ENCODE data around the gene PKM. TPM values are rescaled to one million over a fixed set of nuclear protein-coding genes. Genes with fewer than 3 reads are reported as not detected.

Gene PKM
- total and polyA plus RNA-seq, 5 donors from 2014 or later = 332 to 510 (median 383) TPM

GRCh38 chr15:72223278-72223677, 7.7 kb downstream of the PKM start:
- H3K27me3 Mint-ChIP-seq = no peaks in the 10 kb centered on the region
- H3K36me3 Mint-ChIP-seq = peaks cover 16% of the 10 kb centered on the region
- H3K4me1 Mint-ChIP-seq = peaks cover 33 to 82% (median 68%) of the 10 kb centered on the region in 4 donors
- H3K4me3 Mint-ChIP-seq = no peak overlapping the region
- Histone ChIP-seq H3K4me3 (ENCODE audit: low read depth, low read length) (peak overlapping the region; percentile 7), H3K36me3 (ENCODE audit: control insufficient read depth, insufficient read depth, low read length) (peaks cover 26% of the 10 kb centered on the region), H3K27ac (ENCODE audit: insufficient read depth, low read length, poor library complexity, severe bottlenecking) (peak overlapping the region; percentile 35), H3K27me3 (ENCODE audit: control insufficient read depth, insufficient read depth, low read length) (no peaks in the 10 kb centered on the region), H3K9me3 (ENCODE audit: control insufficient read depth in 2 of 2, low read length in 2 of 2) (no peaks in the 10 kb centered on the region), H3K4me1 (ENCODE audit: control insufficient read depth, insufficient read depth, low read length, poor library complexity, severe bottlenecking) (peaks cover 64% of the 10 kb centered on the region)
- H3K27ac Mint-ChIP-seq = peak overlapping the region; percentile 84 to 91 (median 88)
- no peak for DNase-seq
- ATAC-seq (ENCODE audit: low read depth in 2 of 2) = no peak
- H3K9me3 Mint-ChIP-seq = peaks cover 0 to 1% (median 0%) of the 10 kb centered on the region in 7 donors

- Mint-ChIP-seq H3K27ac (peak overlapping the region in 2 of 3 donors; percentile 59 to 91), H3K27me3 (no peaks in the 10 kb centered on the region), H3K36me3 (peaks cover 22% of the 10 kb centered on the region), H3K4me3 (peak overlapping the region in 3 of 4 donors; percentile 17 to 56 (median 34)), H3K9me3 (peaks cover 0 to 1% (median 0%) of the 10 kb centered on the region in 7 donors), H3K4me1 (peaks cover 27 to 74% (median 61%) of the 10 kb centered on the region in 4 donors)
- no peaks in the 10 kb centered on the region for H3K9me3 ChIP-seq (ENCODE audit: control insufficient read depth in 2 of 2, low read length in 2 of 2)
- H3K4me3 ChIP-seq (ENCODE audit: low read depth, low read length) = no peak overlapping the region
- ATAC-seq (ENCODE audit: low read depth in 2 of 2) (no peak), DNase-seq (no peak)
- no peaks in the 10 kb centered on the region for H3K27me3 ChIP-seq (ENCODE audit: control insufficient read depth, insufficient read depth, low read length)
- peaks cover 55% of the 10 kb centered on the region for H3K4me1 ChIP-seq (ENCODE audit: control insufficient read depth, insufficient read depth, low read length, poor library complexity, severe bottlenecking)
- no peak overlapping the region for H3K27ac ChIP-seq (ENCODE audit: insufficient read depth, low read length, poor library complexity, severe bottlenecking)
- H3K36me3 ChIP-seq (ENCODE audit: control insufficient read depth, insufficient read depth, low read length) = peaks cover 34% of the 10 kb centered on the region
These were observed 8.6 kb downstream of the PKM start for GRCh38 chr15:72222393-72222792.

DNA sequence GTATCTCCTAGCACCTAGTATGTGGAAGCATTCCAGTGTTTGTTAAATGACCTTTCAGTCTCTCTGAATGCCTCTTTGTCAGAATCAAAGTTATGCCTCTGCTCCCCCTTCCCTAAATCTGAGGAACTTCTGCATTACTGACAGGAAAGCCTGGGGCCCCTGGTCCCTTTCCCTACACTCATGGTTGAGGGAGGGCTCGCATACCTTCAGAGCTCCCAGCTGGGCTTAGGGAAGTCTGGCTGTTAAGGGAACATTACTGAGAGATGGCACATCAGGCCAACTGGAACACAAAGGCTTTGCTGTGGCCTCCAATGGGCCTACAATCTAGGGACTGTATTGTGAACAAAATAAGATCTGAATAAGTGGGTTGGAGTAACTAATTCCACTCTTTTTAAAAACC, 10.3 kb downstream of the PKM start:
- Histone ChIP-seq H3K27me3 (ENCODE audit: control insufficient read depth, insufficient read depth, low read length) (no peaks in the 10 kb centered on the region), H3K9me3 (ENCODE audit: control insufficient read depth in 2 of 2, low read length in 2 of 2) (no peaks in the 10 kb centered on the region), H3K27ac (ENCODE audit: insufficient read depth, low read length, poor library complexity, severe bottlenecking) (no peak overlapping the region), H3K36me3 (ENCODE audit: control insufficient read depth, insufficient read depth, low read length) (peaks cover 52% of the 10 kb centered on the region), H3K4me3 (ENCODE audit: low read depth, low read length) (no peak overlapping the region), H3K4me1 (ENCODE audit: control insufficient read depth, insufficient read depth, low read length, poor library complexity, severe bottlenecking) (peaks cover 38% of the 10 kb centered on the region)
- Mint-ChIP-seq H3K36me3 (peaks cover 27% of the 10 kb centered on the region), H3K9me3 (no peaks in the 10 kb centered on the region), H3K27me3 (no peaks in the 10 kb centered on the region), H3K4me1 (peaks cover 25 to 61% (median 50%) of the 10 kb centered on the region in 4 donors), H3K27ac (peak overlapping the region; percentile 52 to 80 (median 74)), H3K4me3 (no peak overlapping the region)
- no peak for DNase-seq
- no peak for ATAC-seq (ENCODE audit: low read depth in 2 of 2)

- peak overlapping the region in 1 of 3 donors; percentile 65 for H3K27ac Mint-ChIP-seq
- Histone ChIP-seq H3K36me3 (ENCODE audit: control insufficient read depth, insufficient read depth, low read length) (peaks cover 79% of the 10 kb centered on the region), H3K27me3 (ENCODE audit: control insufficient read depth, insufficient read depth, low read length) (no peaks in the 10 kb centered on the region), H3K27ac (ENCODE audit: insufficient read depth, low read length, poor library complexity, severe bottlenecking) (no peak overlapping the region), H3K9me3 (ENCODE audit: control insufficient read depth in 2 of 2, low read length in 2 of 2) (no peaks in the 10 kb centered on the region), H3K4me3 (ENCODE audit: low read depth, low read length) (no peak overlapping the region), H3K4me1 (ENCODE audit: control insufficient read depth, insufficient read depth, low read length, poor library complexity, severe bottlenecking) (peaks cover 13% of the 10 kb centered on the region)
- H3K9me3 Mint-ChIP-seq = no peaks in the 10 kb centered on the region
- no peak overlapping the region for H3K4me3 Mint-ChIP-seq
- peaks cover 14 to 36% (median 29%) of the 10 kb centered on the region in 4 donors for H3K4me1 Mint-ChIP-seq
- DNase-seq (no peak), ATAC-seq (ENCODE audit: low read depth in 2 of 2) (no peak)
- H3K36me3 Mint-ChIP-seq = peaks cover 24% of the 10 kb centered on the region
- H3K27me3 Mint-ChIP-seq = no peaks in the 10 kb centered on the region
These were observed 13.8 kb downstream of the PKM start for GRCh38 chr15:72217216-72217615.

- H3K27ac Mint-ChIP-seq = peak overlapping the region in 1 of 3 donors; percentile 14
- no peaks in the 10 kb centered on the region for H3K9me3 Mint-ChIP-seq
- ATAC-seq (ENCODE audit: low read depth in 2 of 2) = no peak
- H3K27ac ChIP-seq (ENCODE audit: insufficient read depth, low read length, poor library complexity, severe bottlenecking) = peak overlapping the region; percentile 17
- no peak overlapping the region for H3K4me3 ChIP-seq (ENCODE audit: low read depth, low read length)
- H3K27me3 Mint-ChIP-seq = peaks cover 4% of the 10 kb centered on the region
- no peak for DNase-seq
- peaks cover 12 to 28% (median 23%) of the 10 kb centered on the region in 4 donors for H3K4me1 Mint-ChIP-seq
- H3K36me3 Mint-ChIP-seq = peaks cover 21% of the 10 kb centered on the region
- H3K9me3 ChIP-seq (ENCODE audit: control insufficient read depth in 2 of 2, low read length in 2 of 2) = no peaks in the 10 kb centered on the region
- H3K27me3 ChIP-seq (ENCODE audit: control insufficient read depth, insufficient read depth, low read length) = no peaks in the 10 kb centered on the region
- peaks cover 90% of the 10 kb centered on the region for H3K36me3 ChIP-seq (ENCODE audit: control insufficient read depth, insufficient read depth, low read length)
- H3K4me3 Mint-ChIP-seq = no peak overlapping the region
- H3K4me1 ChIP-seq (ENCODE audit: control insufficient read depth, insufficient read depth, low read length, poor library complexity, severe bottlenecking) = peaks cover 5% of the 10 kb centered on the region
These were observed 14.9 kb downstream of the PKM start for GRCh38 chr15:72216079-72216478.

GRCh38 chr15:72207558-72208085, 23.4 kb downstream of the PKM start:
- ATAC-seq (ENCODE audit: low read depth in 2 of 2) = no peak
- H3K36me3 Mint-ChIP-seq = peaks cover 43% of the 10 kb centered on the region
- Histone ChIP-seq H3K27me3 (ENCODE audit: control insufficient read depth, insufficient read depth, low read length) (no peaks in the 10 kb centered on the region), H3K36me3 (ENCODE audit: control insufficient read depth, insufficient read depth, low read length) (peaks cover 97% of the 10 kb centered on the region), H3K4me1 (ENCODE audit: control insufficient read depth, insufficient read depth, low read length, poor library complexity, severe bottlenecking) (no peaks in the 10 kb centered on the region), H3K4me3 (ENCODE audit: low read depth, low read length) (no peak overlapping the region), H3K27ac (ENCODE audit: insufficient read depth, low read length, poor library complexity, severe bottlenecking) (no peak overlapping the region), H3K9me3 (ENCODE audit: control insufficient read depth in 2 of 2, low read length in 2 of 2) (no peaks in the 10 kb centered on the region)
- H3K27me3 Mint-ChIP-seq = peaks cover 4% of the 10 kb centered on the region
- H3K27ac Mint-ChIP-seq = no peak overlapping the region
- H3K9me3 Mint-ChIP-seq = no peaks in the 10 kb centered on the region
- no peak overlapping the region for H3K4me3 Mint-ChIP-seq
- DNase-seq = no peak
- H3K4me1 Mint-ChIP-seq = peaks cover 0 to 12% (median 8%) of the 10 kb centered on the region in 4 donors

DNA sequence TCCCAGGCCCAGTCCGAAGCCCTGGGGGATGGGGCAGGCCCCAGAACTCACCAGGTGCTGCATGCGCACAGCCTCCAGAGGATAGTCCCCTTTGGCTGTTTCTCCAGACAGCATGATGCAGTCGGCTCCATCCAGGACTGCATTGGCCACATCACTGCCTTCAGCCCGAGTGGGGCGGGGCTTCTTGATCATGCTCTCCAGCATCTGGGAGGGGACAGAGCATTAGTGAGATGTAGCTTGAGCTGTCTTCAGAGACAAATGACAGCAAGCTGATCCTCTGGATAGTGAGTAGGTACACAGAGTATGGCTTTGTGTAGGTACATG, 24.4 kb downstream of the PKM start:
- Histone ChIP-seq H3K27me3 (ENCODE audit: control insufficient read depth, insufficient read depth, low read length) (no peaks in the 10 kb centered on the region), H3K27ac (ENCODE audit: insufficient read depth, low read length, poor library complexity, severe bottlenecking) (no peak overlapping the region), H3K9me3 (ENCODE audit: control insufficient read depth in 2 of 2, low read length in 2 of 2) (no peaks in the 10 kb centered on the region), H3K4me3 (ENCODE audit: low read depth, low read length) (no peak overlapping the region), H3K4me1 (ENCODE audit: control insufficient read depth, insufficient read depth, low read length, poor library complexity, severe bottlenecking) (no peaks in the 10 kb centered on the region), H3K36me3 (ENCODE audit: control insufficient read depth, insufficient read depth, low read length) (peaks cover 97% of the 10 kb centered on the region)
- Mint-ChIP-seq H3K9me3 (no peaks in the 10 kb centered on the region), H3K27me3 (peaks cover 4% of the 10 kb centered on the region), H3K36me3 (peaks cover 47% of the 10 kb centered on the region), H3K4me1 (peaks cover 0 to 12% (median 8%) of the 10 kb centered on the region in 4 donors), H3K4me3 (no peak overlapping the region), H3K27ac (no peak overlapping the region)
- ATAC-seq (ENCODE audit: low read depth in 2 of 2) (no peak), DNase-seq (no peak)

All from CD4-positive, CD25-positive, alpha-beta regulatory T cell (primary cell).